ENCODE measurements around the gene TMEM17. TPM values are rescaled to one million over a fixed set of nuclear protein-coding genes. Genes with fewer than 3 reads are reported as not detected.

Gene TMEM17, protein sequence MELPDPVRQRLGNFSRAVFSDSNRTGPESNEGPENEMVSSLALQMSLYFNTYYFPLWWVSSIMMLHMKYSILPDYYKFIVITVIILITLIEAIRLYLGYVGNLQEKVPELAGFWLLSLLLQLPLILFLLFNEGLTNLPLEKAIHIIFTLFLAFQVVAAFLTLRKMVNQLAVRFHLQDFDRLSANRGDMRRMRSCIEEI
- total RNA-seq (2022) (3.3 and 3.6 TPM in 2 replicates), Bru-seq, nascent RNA (percentile 53 among the genes with signal in this experiment), BruChase-seq, experiment 1, labeled RNA remaining after a 6-hour chase (percentile 62 among the genes with signal in this experiment), BruChase-seq, experiment 2, labeled RNA remaining after a 2-hour chase (percentile 50 among the genes with signal in this experiment)
- long read RNA-seq, transcript TMEM17-201 (4 exons, 1,797 nt): major isoform, 10 of 11 reads
- long read RNA-seq, partial matches to known transcripts: 0 of 11 reads
- long read RNA-seq, other reads (novel, unspliced or antisense): 1 of 11 reads

- DNase-seq: peak; percentile 89
- Mint-ChIP-seq H3K36me3 (ENCODE audit: insufficient read depth, unreplicated experiment) (peaks cover 17% of the 10 kb centered on the region), H3K4me3 (ENCODE audit: low read depth, unreplicated experiment) (peak within 1 kb of the TSS; percentile 72), H3K27me3 (ENCODE audit: unreplicated experiment) (no peaks in the 10 kb centered on the region), H3K27ac (ENCODE audit: unreplicated experiment) (peak within 1 kb of the TSS; percentile 73), H3K9me3 (ENCODE audit: low read depth, unreplicated experiment) (no peaks in the 10 kb centered on the region), H3K4me1 (ENCODE audit: low read depth, unreplicated experiment) (peaks cover 23% of the 10 kb centered on the region)
- intact Hi-C loops (cut with micrococcal nuclease; ENCODE audit: unreplicated experiment): loop anchor here (5.0 kb wide), 1 partner anchor 71 kb away; no protein-coding TSS in a partner anchor
- CTCF ChIA-PET: interaction anchor here (0.7 to 1.7 kb wide), 6 partner anchors 12 to 254 kb away, joined by 3 to 10 read pairs (median 6); no protein-coding TSS in a partner anchor
- no TSS peak for BruUV-seq (replicated peaks)
- TF ChIP-seq CTCF (IDR thresholded peaks at IDR 0.05; ENCODE audit: unreplicated experiment): no peak
Observed at GRCh38 chr2:62505750-62506420, at the start of gene TMEM17. TMEM17 (minus strand) TSS chr2:62506195; CDS start chr2:62506129, 66 bp downstream.

DNA sequence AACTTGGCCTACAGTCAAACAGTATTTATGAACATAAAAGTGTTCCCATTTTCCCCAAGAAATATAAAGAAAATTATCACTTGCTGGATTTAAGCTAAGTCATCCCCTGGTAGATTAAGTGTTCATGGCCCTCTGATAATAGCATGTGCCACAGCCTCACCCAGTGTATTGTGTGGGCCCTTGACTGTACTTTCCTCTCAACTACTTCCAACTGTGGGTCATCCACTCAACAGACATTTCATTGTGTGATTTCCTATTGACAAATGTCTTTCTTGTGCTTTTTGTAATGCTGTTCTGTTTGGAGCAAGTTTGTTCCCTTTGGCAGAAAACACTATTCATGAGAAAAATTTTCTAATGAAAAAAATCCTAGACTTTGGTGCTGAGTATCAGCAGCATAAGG is 48.4 kb upstream of the TMEM17 start:
- H3K27ac Mint-ChIP-seq (ENCODE audit: unreplicated experiment): no peak overlapping the region
- BruUV-seq (replicated peaks): no TSS peak
- no peaks in the 10 kb centered on the region for H3K27me3 Mint-ChIP-seq (ENCODE audit: unreplicated experiment)
- no peak for DNase-seq
- CTCF ChIA-PET: no interaction called here
- no peaks in the 10 kb centered on the region for H3K36me3 Mint-ChIP-seq (ENCODE audit: insufficient read depth, unreplicated experiment)
- H3K9me3 Mint-ChIP-seq (ENCODE audit: low read depth, unreplicated experiment): peaks cover 2% of the 10 kb centered on the region
- intact Hi-C loops (cut with micrococcal nuclease; ENCODE audit: unreplicated experiment): no loop called here
- no peak for TF ChIP-seq CTCF (IDR thresholded peaks at IDR 0.05; ENCODE audit: unreplicated experiment)
- H3K4me1 Mint-ChIP-seq (ENCODE audit: low read depth, unreplicated experiment): no peaks in the 10 kb centered on the region
- H3K4me3 Mint-ChIP-seq (ENCODE audit: low read depth, unreplicated experiment): no peak overlapping the region

- H3K27me3 Mint-ChIP-seq (ENCODE audit: unreplicated experiment): no peaks in the 10 kb centered on the region
- no TSS peak for BruUV-seq (replicated peaks)
- H3K36me3 Mint-ChIP-seq (ENCODE audit: insufficient read depth, unreplicated experiment): no peaks in the 10 kb centered on the region
- no peaks in the 10 kb centered on the region for H3K9me3 Mint-ChIP-seq (ENCODE audit: low read depth, unreplicated experiment)
- no peak overlapping the region for H3K4me3 Mint-ChIP-seq (ENCODE audit: low read depth, unreplicated experiment)
- TF ChIP-seq CTCF (IDR thresholded peaks at IDR 0.05; ENCODE audit: unreplicated experiment): no peak
- intact Hi-C loops (cut with micrococcal nuclease; ENCODE audit: unreplicated experiment): no loop called here
- no peak overlapping the region for H3K27ac Mint-ChIP-seq (ENCODE audit: unreplicated experiment)
- H3K4me1 Mint-ChIP-seq (ENCODE audit: low read depth, unreplicated experiment): no peaks in the 10 kb centered on the region
- CTCF ChIA-PET: no interaction called here
- DNase-seq: no peak
Observed at GRCh38 chr2:62550461-62550860, 44.5 kb upstream of the TMEM17 start.

- CTCF ChIA-PET: no interaction called here
- H3K27me3 Mint-ChIP-seq (ENCODE audit: unreplicated experiment): no peaks in the 10 kb centered on the region
- no peak overlapping the region for H3K27ac Mint-ChIP-seq (ENCODE audit: unreplicated experiment)
- DNase-seq: no peak
- BruUV-seq (replicated peaks): no TSS peak
- no peak overlapping the region for H3K4me3 Mint-ChIP-seq (ENCODE audit: low read depth, unreplicated experiment)
- intact Hi-C loops (cut with micrococcal nuclease; ENCODE audit: unreplicated experiment): no loop called here
- H3K4me1 Mint-ChIP-seq (ENCODE audit: low read depth, unreplicated experiment): no peaks in the 10 kb centered on the region
- no peak for TF ChIP-seq CTCF (IDR thresholded peaks at IDR 0.05; ENCODE audit: unreplicated experiment)
- H3K36me3 Mint-ChIP-seq (ENCODE audit: insufficient read depth, unreplicated experiment): no peaks in the 10 kb centered on the region
- H3K9me3 Mint-ChIP-seq (ENCODE audit: low read depth, unreplicated experiment): no peaks in the 10 kb centered on the region
Observed at GRCh38 chr2:62547854-62548253, 41.9 kb upstream of the TMEM17 start.

Measured in Calu3 (cell line).